HG03139 (cell line): ENCODE results near the gene FKTN.

Source experiments
- ATAC-seq: cut with Tn5 transposase; IDR thresholded peaks from one replicate; pipeline ENCODE4 v1.9.1; 2021; ENCODE audit not compliant: unreplicated experiment

Gene FKTN

DNA sequence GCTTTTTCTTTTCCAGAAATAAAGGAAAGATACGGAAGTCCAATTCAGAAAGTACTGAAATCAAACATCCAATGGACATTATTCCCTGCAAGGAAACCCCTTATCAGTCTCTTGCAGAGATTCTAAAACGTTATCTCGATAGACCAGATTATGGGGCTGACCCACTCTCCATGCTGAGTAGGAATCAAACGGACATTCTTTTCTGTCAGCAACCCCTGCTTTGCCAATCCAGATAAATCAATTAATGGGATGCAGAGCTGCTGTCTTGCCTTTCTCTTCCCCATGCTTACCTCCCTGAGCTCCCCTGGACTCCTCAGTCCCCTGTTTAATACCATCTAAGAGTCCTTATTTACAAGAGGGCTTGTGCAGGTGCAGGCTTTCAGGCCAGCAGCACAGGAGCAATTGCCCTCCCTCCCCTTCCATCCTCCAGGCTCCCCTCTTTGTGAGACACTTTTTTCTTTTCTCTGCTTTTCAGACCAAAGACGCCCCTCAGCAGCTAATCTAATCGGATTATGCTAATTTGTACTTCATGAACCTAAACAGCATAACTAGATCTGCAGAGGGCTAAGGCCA is 118.5 kb downstream of the FKTN start:
- ATAC-seq, result no peak

DNA sequence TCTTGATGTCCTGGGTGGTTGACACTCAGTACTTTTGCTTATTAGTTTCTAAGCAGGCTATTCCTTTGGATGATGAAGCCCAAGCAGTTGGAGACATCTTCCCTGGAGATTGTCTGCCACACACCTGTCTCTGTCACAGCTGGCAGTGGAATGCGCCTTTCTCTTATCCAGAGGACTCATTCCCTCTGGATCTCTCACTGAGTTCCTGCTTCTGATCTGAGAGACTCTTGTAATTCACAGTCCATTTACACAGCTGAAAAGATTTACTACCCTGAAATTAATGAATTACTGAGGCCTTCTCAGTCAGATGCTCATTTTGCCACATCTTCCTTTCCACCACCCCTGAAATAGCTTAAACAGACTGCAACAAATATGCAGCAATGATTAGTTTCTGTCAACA is 120.2 kb downstream of the FKTN start:
- no peak for ATAC-seq

DNA sequence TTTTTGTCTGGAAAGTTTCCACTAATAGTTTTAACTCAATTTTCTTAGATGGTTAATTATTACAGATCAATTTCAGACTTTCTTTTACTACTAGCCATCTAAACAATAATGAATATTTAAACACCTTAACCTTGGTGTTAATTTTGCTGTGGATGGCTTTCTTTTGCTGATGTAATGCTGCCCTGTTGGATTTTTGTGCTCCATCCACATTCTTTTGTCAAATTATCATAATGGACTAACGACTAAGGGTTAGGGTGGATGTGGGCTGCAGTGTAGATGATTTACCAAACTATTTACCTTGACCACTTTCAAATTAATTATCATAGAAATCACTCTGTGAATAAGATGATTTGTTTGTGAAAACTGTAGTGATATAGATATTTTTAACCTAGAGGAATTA is 120.8 kb downstream of the FKTN start:
- ATAC-seq, result no peak

DNA sequence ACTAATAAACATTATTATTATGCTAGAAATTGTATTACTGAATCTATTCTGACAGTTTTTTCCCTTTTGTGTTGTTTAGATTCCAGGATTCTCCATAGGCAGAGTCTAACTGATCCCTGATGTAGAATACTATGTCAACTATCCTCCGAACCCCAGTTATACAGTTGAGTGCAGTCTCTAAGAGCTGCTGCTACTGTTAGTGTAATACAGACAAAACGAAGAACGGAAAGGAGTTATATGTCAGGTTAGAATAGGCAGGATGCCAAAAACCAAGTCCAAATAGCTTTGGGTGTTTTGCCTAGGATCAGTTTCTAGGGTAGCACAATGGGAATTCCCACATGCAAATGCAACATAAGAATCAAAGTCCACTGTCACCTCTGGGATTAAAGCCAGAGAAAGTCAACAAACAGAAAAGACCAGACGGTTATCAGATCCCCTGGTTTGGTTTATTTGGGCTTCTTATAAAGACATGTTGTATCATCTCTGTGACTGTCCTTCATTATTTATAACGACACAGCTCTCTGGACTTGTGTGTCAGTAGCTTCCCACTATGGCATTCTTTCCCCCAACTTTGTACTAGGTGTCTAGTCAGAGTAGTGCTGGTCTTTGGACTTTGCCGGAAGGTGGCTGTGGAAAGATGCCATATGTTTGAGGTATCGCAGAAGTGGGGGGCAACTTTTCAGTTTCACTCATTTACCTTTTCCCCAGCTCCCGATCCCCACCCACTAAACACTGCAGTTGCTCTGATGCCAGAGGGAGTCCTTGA is 121.5 kb downstream of the FKTN start:
- no peak for ATAC-seq

DNA sequence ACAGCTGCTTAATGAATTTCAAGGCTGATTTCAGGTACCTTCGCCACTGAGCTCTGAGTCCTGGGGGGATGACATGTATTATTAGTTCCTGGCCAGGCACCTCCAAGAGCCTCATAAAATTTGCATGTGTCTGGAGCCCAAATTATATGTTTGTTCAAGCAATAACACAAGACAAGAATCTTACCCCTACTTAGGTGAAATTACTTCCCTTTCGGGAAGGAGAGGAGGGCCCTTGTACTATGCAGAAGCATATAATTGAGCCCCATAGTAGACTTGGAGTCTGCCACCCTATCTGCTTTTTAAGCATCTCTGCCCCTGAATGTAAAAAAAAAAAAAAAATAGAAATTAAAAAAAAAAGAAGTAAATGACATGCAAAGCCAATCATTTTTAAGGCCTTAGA is 123.4 kb downstream of the FKTN start:
- ATAC-seq, result no peak

DNA sequence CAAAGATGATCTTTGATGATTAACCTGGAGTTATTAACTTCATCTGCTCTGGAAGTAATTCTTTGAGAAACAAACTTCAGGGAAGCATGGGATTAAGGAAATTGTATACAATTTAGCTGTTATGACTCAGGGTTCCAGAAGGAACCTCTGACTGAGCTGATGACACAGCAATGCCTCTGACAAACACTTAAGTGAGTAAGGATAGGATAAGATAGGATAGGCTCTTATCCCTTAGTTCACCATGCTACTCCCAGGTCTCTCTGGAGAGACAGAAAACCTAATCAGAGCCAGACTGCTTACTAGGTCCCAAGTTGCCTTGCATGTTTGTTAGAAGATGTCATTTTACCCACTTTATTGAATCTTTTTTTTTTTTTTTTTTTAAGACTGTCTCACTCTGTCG is 123.8 kb downstream of the FKTN start:
- no peak for ATAC-seq

DNA sequence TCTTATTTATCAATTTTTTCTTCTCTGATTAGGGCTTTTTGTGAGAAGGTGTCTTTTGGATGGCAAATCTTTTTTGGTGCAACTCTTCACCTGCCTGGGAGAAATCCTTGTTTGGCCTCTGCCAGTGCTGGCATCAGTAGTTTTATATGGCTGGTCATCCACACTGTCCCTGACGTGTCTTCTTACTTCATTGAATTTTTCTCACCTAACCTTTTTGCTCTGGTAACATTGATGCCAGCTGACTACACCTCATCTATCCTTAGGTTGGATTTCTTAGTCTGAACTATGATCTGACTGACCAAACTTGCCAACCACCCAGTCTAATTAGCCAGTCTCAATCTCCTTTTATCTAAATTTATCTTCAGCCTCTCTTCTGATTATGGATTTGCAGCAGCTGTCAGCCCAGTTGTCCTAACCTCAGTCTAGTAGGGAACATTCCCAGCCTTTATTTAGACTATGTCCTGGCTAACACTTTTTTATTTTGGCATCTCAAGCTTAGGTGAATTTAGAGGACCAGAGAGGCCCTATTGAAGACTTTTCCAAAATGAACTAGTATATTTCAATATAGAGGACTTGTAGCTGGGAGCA is 125.9 kb downstream of the FKTN start:
- no peak for ATAC-seq

DNA sequence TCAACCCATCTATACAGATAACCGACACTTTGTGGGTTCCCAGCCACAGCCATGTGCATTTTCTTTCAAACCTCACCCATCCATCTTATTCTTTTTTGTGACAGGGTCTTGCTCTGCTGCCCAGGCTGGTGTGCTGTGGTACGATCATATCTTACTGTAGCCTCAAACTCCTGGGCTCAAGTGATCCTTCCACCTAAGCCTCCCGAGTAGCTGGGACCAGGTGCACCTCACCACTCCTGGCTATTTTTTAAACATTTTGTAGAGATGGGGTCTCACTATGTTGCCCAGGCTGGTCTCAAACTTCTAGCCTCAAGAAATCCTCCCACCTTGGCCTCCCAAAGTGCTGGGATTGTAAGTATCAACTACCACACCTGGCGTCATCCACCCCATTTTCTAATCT is 129.0 kb downstream of the FKTN start:
- ATAC-seq, result no peak
